GM12873 (cell line): ENCODE results near the gene SLC38A10.

Experiments
- CTCF ChIP-seq: IDR thresholded peaks from 2 replicates; pipeline ENCODE4 v1.5.1; 2012; ENCODE audit warnings: low read depth, mild to moderate bottlenecking, moderate library complexity, low read length, control low read depth; ENCODE audit not compliant: insufficient read depth; ENCODE audit errors: missing control alignments

The SLC38A10 gene

GRCh38 chr17:81229666-81229920, 65.5 kb downstream of the SLC38A10 start:
- no peak for TF ChIP-seq CTCF

DNA sequence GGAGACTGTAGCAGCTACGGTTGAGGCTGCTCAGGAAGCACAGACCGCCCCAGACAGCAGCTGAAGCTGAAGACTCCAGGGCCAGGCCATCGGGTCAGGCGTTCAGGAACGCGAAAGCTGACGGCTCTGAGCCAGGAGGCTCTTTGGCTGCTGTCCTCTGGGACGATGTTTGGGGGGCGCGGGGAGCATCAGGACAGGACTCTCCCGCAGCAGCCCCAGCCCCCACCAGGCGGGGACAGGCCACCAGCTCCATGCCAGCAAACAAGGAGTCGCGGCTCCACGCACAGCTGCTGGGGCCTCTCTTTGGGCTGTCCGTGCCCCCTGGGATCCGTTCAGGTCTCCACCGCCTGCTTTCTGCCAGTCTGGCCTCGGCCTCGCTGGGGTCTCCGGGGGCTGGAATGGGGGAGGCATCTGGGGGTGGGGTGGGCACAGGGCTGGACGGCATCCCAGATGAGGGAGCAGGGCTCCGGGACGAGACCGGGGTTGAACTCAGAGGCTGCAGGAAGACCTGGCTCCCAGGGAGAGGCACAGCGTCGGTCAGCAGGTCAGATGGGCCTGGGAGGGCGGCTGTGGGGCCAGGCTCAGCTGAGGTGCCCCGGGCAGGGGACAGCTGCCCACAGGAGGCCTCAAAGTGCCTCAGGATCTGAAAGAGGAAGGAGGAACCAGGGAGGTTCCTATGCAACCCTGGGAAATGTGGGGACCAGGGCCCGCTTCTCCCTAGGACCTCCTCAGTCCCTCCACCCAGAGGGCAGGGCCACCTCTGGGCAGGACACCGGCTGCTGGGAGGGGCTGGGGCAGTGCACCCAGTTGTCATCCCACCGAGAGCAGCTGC, 66.1 kb downstream of the SLC38A10 start:
- no peak for TF ChIP-seq CTCF

DNA sequence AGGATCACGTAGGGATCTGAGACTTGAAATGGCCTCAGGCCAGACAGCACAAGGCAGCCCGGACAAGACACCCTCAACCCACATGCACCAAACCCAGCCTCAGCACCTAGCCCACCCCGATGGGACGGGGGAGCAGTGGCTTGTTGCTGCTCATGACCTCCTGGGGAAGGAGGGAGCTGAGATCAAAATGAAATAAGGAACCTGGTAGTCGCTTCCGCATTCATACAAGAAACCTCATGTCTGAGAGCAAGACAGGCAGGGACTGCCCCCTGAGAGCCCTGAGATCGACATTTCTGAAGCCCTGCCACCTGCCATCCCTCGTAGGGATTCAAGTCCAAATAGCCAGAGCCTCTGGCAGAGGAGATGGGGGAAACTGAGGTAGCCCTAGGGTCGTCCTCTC, 66.7 kb downstream of the SLC38A10 start:
- no peak for TF ChIP-seq CTCF

DNA sequence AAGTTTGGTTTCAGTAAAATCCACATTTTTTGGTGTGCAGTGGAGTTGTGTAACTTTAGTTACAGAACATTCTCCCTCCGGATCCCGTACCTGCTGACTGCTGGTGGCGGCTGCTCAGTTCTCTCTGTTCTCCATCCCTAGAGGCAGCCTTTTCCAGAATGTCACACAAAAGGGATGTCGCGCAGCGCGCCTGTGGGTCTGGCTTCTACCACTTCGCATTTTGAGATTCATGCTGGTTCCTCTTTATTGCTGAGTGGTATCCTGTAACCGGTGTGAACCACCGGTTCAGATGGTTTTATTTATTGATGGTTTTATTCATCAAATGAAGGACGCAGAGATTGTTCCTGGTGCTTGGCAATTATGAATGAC, 71.4 kb downstream of the SLC38A10 start:
- TF ChIP-seq CTCF: no peak

GRCh38 chr17:81222906-81223761, 72.0 kb downstream of the SLC38A10 start, which contains the start of gene CEP131:
CEP131 (minus strand) TSS chr17:81222965; CDS start chr17:81220056, 2,909 bp downstream.
- TF ChIP-seq CTCF: no peak

DNA sequence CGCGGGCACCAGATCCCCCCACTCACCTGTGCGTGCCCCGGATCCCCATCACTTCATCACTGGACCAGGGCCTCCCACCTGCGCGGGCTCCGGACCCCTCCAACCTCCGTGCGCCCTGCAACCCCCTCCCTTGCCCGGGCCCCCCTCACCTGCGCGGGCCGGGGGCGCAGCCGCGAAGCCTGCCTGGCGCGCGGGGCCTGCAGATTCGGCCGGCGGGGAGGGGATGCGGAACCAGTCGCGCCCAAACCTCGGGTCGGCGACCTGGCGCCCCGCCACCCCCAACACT, 72.5 kb downstream of the SLC38A10 start:
- TF ChIP-seq CTCF: no peak

DNA sequence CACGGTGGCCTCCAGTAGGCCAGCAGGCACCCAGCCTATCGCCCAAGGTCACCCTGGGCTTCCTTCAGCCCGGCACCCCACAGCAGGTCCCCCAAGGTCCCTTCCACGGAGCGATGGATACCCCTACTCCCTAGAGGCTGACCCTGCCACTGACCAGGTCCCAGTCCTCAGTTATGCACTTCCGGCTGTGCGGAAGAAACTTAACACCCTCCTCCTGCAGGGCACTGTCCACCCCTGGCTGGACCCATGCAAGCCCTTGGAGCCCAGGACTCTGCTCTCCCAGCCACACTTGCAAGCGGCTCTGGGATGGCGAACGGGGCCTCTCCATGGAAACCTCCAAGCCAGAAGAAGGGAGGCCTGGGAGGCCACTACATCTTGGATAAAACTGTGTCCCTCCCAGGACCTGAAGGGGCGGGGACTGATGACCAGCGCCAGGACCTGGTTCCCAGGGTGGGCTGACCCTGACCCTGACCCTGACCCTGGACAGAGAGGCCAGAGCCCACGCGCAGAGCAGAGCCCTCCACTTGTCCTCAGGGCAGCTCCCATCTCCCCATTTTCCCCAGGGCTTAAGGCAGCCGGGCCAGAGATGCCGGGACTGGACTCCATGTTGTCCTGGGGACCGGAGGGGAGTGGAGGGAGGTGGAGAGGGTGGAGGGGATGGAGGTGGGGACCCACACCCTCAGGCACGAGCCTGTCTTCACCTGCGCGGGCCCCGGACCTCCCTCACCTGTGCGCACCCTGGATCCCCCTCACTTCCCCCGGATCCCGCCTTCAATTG, 73.1 kb downstream of the SLC38A10 start:
- no peak for TF ChIP-seq CTCF
